AG10803 (cell line): Measurements from ENCODE around the gene AOPEP.

Experiments
- DNase-seq: peaks from one replicate; pipeline ENCODE4 v3.0.0; 2010; ENCODE audit warnings: low read depth
- H3K4me3 ChIP-seq: 2 replicates; pipeline ENCODE4 v1.5.1; 2011; ENCODE audit warnings: mild to moderate bottlenecking, low read length, control low read depth
- CTCF ChIP-seq: conservative IDR thresholded peaks from 2 replicates; pipeline ENCODE4 v1.5.1; 2011; ENCODE audit warnings: mild to moderate bottlenecking, low read length, control low read depth, inconsistent platforms

The AOPEP gene

DNA sequence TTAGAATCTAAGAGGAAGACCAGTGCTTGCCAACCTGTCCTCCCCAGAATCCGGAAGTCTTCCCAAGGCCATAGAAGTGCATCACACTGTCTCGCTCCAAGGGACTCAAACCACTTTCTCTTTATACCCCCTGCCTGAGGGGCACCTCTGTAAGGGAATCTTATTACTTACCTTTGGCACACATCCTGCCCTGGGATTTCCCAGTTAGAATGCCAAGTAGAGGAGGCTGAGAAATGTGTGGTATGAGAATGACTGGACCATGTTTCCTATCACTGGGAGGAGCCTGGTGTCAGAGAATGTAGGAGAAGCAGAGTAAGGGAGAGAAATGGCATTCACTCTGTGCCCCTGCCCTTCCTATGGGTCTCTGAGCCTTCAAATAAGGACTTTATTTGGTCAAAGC is 85.8 kb downstream of the AOPEP start:
- peak; percentile 81 for DNase-seq
- H3K4me3 ChIP-seq, result no peak overlapping the region
- TF ChIP-seq CTCF, result no peak

DNA sequence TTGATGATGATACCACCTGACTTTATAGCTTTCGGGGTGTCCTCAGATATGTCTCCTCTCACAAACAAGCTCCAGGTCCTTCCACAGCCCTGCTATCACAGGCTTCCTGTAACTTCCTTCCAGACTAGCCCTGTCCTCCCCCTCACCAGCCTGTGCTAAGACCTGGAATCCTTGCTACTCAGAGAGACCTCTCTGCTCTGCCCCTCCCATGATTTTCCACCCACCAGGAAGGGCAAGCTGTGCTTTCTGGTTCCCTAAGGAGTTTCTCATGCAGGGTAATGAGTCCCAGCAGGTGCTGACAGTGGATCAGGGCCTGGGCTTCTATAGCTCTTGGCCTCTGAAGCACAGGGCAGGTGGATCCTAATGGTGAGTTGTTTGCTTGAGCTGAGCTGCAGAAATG is 86.9 kb downstream of the AOPEP start:
- DNase-seq, result no peak

GRCh38 chr9:94817291-94818177 is 91.0 kb downstream of the AOPEP start:
- DNase-seq, result no peak
- H3K4me3 ChIP-seq, result no peak overlapping the region
- no peak for TF ChIP-seq CTCF

More for the DNA sequence above, 86.9 kb downstream of the AOPEP start:
- no peak overlapping the region for H3K4me3 ChIP-seq
- TF ChIP-seq CTCF, result no peak

GRCh38 chr9:94818178-94818541 is 91.7 kb downstream of the AOPEP start:
- no peak for TF ChIP-seq CTCF
- DNase-seq, result no peak
- no peak overlapping the region for H3K4me3 ChIP-seq

DNA sequence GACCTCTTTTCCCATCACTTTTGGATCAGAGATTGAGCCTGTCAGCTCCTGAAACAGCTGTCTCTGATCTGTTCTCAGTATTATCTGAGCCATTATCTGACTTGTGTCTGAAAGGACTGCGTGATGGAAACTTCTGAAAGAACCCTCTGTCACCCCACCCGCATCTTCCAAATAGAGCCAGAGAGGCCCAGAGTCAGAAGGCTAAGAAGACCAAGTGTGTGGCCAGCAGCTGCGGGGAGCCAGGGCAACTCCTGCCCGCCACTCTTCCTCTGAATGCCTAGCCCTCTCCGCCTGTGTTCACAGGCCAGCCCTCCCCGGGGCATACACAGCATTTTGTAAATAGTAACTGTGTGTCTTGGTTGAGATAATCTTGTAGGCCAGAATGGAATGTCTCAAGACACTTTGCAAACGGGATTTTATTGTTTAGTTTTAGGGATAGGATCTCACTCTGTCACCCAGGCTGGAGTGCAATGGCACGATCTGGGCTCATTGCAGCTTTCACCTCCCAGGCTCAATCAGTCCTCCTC is 92.7 kb downstream of the AOPEP start:
- no peak for DNase-seq
- TF ChIP-seq CTCF, result no peak
- no peak overlapping the region for H3K4me3 ChIP-seq

DNA sequence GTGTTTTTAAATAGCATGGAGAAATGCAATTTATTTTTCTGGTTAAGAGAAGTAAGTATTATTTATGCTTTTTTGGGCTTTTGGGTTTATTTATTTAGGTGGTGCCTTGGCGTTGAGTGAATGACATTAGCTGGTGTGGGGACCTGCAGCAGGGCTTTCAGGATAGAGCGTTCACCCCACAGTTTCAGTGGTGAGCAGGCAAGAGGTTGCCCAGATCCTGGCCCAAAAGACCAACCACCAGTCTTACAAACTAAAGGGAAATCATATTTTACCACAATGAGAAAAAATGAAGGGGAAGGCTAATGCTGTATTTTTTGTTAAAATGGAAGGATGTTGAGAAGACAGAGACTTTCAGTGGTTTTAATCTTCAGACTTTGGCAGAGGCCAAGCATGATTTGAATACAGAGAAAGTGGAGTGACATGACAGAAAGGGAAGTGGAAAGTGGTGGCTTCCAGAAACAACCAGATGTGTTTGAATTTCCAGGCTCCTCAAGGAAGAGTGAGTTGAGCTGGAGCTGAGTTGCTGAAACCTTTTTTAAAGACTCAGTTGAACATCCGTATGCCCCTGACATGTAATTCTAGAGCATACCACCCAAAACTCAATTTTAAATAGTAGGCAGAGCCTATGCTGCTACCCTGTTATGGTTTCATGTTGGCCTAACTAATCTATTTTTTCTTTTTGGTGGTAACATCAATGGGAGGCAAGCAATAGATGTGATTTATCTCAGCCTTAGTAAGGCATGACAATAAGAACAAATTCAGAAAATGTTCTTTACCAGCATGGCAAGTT is 94.8 kb downstream of the AOPEP start:
- DNase-seq, result no peak
- H3K4me3 ChIP-seq, result no peak overlapping the region
- no peak for TF ChIP-seq CTCF
